ENCODE results near the gene ACHE. TPM values are rescaled to one million over a fixed set of nuclear protein-coding genes. Genes with fewer than 3 reads are reported as not detected.
"Not testable (repeated sequence)": the region's sequence is repeated elsewhere in the genome, so short reads cannot be mapped to it uniquely, and the experiment has no call there.

The ACHE gene
- polyA plus RNA-seq, 2 of the 4 experiments (the other 2 are of a cell fraction): 0.17 to 0.62 TPM

GRCh38 chr7:100942045-100942774 is 46.5 kb upstream of the ACHE start:
- FAIRE-seq (peak; percentile 84), ATAC-seq (peak; percentile 63 to 74; a peak in 5 of 6 replicates), DNase-seq (ENCODE audit: low read depth in 1 of 2, low spot score in 1 of 2) (peak in 1 of 2 experiments; percentile 87)
- POLR2A ChIA-PET: interaction anchor here (1.5 kb wide), 1 partner anchor 53 kb away, joined by 6 read pairs; the partner anchor contains the start of gene UFSP1
- no peak overlapping the region for H3K4me3 ChIP-seq
- peaks cover 14% of the 10 kb centered on the region for H3K4me1 ChIP-seq
- 0 out of 6 replicates have a peak overlapping the region, but pooled peaks of 1 of the 2 experiments have one; percentile 8 for H3K27ac ChIP-seq
- CTCF ChIA-PET: interaction anchor here (0.6 to 1.0 kb wide), 3 partner anchors 9 to 48 kb away, joined by 3 read pairs; no protein-coding TSS in a partner anchor
- WGBS (ENCODE audit: missing lambda C conversion rate): 30% methylated on average over 9 of the region's 9 CpGs
- H3K9me3 ChIP-seq: peaks cover 26% of the 10 kb centered on the region
- peak overlapping the region; percentile 70 for H3K4me2 ChIP-seq
- TF ChIP-seq PBX3 (IDR thresholded peaks at IDR 0.05) (peak; percentile 74), MAX (IDR thresholded peaks at IDR 0.05) (peak; percentile 74), HES2 (IDR thresholded peaks at IDR 0.05) (peak; percentile 81), ELK1 (IDR thresholded peaks at IDR 0.05; ENCODE audit: low read depth, low read length) (no peak), FOSL2 (IDR thresholded peaks at IDR 0.05) (peak; percentile 32; the same call in 1 of the 2 replicates), FOSL2 (CRISPR knock-in tag; IDR thresholded peaks at IDR 0.05) (peak; percentile 69), KDM5A (IDR thresholded peaks at IDR 0.05) (no peak), ZNF302 (CRISPR knock-in tag; IDR thresholded peaks at IDR 0.05) (no peak), CTCF (IDR thresholded peaks at IDR 0.05) (no peak), USF2 (IDR thresholded peaks at IDR 0.05) (no peak), HEYL (CRISPR knock-in tag; IDR thresholded peaks at IDR 0.05) (no peak), REST (IDR thresholded peaks at IDR 0.05) (no peak), ZFP36 (IDR thresholded peaks at IDR 0.05; ENCODE audit: borderline replicate concordance, partially characterized antibody) (peak; percentile 74), GATA3 (IDR thresholded peaks at IDR 0.05; ENCODE audit: borderline replicate concordance) (peak; percentile 96), BCL3 (IDR thresholded peaks at IDR 0.05) (peak; percentile 92; the same call in 2 of the 3 replicates), CEBPB (IDR thresholded peaks at IDR 0.05) (peak; percentile 99), CBX8 (IDR thresholded peaks at IDR 0.05) (no peak), POLR2AphosphoS2 (conservative IDR thresholded peaks at IDR 0.05; ENCODE audit: low read length) (no peak), JUN (IDR thresholded peaks at IDR 0.05) (peak; percentile 88 to 92; a peak in 4 of 5 replicates), JUNB (IDR thresholded peaks at IDR 0.05) (peak; percentile 84), E2F6 (IDR thresholded peaks at IDR 0.05; ENCODE audit: borderline replicate concordance, low read depth) (peak; percentile 27; the same call in 1 of the 2 replicates)

GRCh38 chr7:100936167-100936566 is 40.5 kb upstream of the ACHE start:
- H3K27ac ChIP-seq; DNase-seq (ENCODE audit: low read depth in 1 of 2, low spot score in 1 of 2); H3K4me1 ChIP-seq; POLR2A ChIA-PET; ATAC-seq; H3K4me2 ChIP-seq; FAIRE-seq; H3K4me3 ChIP-seq: not testable (repeated sequence)
- WGBS (ENCODE audit: missing lambda C conversion rate): 74% methylated on average over 7 of the region's 7 CpGs
- peaks cover 46% of the 10 kb centered on the region for H3K9me3 ChIP-seq
- CTCF ChIA-PET: interaction anchor here (0.6 kb wide), 1 partner anchor 389 kb away, joined by 3 read pairs; no protein-coding TSS in a partner anchor

GRCh38 chr7:100935381-100935780 is 39.7 kb upstream of the ACHE start:
- POLR2A ChIA-PET; H3K4me2 ChIP-seq; ATAC-seq; H3K27ac ChIP-seq; CTCF ChIA-PET; H3K4me1 ChIP-seq; H3K4me3 ChIP-seq; FAIRE-seq; DNase-seq (ENCODE audit: low read depth in 1 of 2, low spot score in 1 of 2): not testable (repeated sequence)
- H3K9me3 ChIP-seq: peaks cover 42% of the 10 kb centered on the region
- WGBS (ENCODE audit: missing lambda C conversion rate): 22% methylated on average over 2 of the region's 2 CpGs
